ENCODE data around the gene C1orf232. TPM values are rescaled to one million over a fixed set of nuclear protein-coding genes. Genes with fewer than 3 reads are reported as not detected.

The C1orf232 gene
- total and polyA plus RNA-seq, 2 of the 8 experiments (the other 6 are each of a cell fraction or from before 2014, with no cell fraction given) = not detected

DNA sequence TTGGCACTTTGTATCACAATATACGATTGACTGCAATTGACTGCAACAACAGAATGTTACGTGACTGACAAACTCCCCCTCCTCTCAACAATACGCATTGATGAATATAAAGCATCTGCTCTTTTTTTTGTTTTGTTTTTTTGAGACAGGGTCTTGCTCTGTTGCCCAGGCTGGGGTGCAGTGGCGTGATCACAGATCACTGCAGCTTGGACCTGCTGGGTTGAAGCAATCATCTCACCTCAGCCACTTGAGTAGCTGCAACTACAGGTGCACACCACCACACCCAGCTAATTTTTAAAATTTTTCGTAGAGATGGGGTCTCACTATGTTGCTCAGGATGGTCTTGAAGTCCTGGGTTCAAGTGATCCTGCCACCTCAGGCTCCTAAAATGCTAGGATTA is 44.0 kb upstream of the C1orf232 start (continued):
- TF ChIP-seq KDM5A (IDR thresholded peaks at IDR 0.05; ENCODE audit: low read length) (no peak), JUND (IDR thresholded peaks at IDR 0.05; ENCODE audit: low read length) (no peak), ZNF274 (IDR thresholded peaks at IDR 0.05; ENCODE audit: borderline replicate concordance, extremely low read depth, low read length) (no peak)

Measured in H1 (cell line).